HEK293T (cell line): Measurements from ENCODE around the gene COMMD2.

Experiments used
- CTCF ChIA-PET: fragments of 350-600 bp; formaldehyde crosslinking; extraction: SDS; loops from one replicate; lab custom pipeline; 2021; ENCODE audit warnings: antibody characterized with exemption, inconsistent platforms; lab: Yijun Ruan, JAX
- POLR2A ChIA-PET: fragments of 350-600 bp; formaldehyde crosslinking; extraction: SDS; loops from one replicate; lab custom pipeline; 2020; ENCODE audit warnings: antibody characterized with exemption, inconsistent platforms; lab: Yijun Ruan, JAX
- DNase-seq: peaks from one replicate; pipeline ENCODE4 v3.0.0; 2012; ENCODE audit warnings: mixed read lengths; ENCODE audit errors: extremely low spot score
- ARNT ChIP-seq: fragments of 450-650 bp; IDR thresholded peaks from 2 replicates; pipeline ENCODE4 v1.6.1; 2017; ENCODE audit warnings: mild to moderate bottlenecking
- BHLHE40 ChIP-seq: fragments of 450-650 bp; IDR thresholded peaks from 2 replicates; pipeline ENCODE4 v1.6.1; 2016; ENCODE audit warnings: mild to moderate bottlenecking, moderate library complexity, borderline replicate concordance
- CTBP1 ChIP-seq: fragments of 450-650 bp; IDR thresholded peaks from 2 replicates; pipeline ENCODE4 v1.6.1; 2016; ENCODE audit warnings: borderline replicate concordance
- ELF4 ChIP-seq: fragments of 450-650 bp; IDR thresholded peaks from 2 replicates; pipeline ENCODE4 v1.6.1; 2017; ENCODE audit warnings: antibody characterized with exemption
- FOXA1 ChIP-seq: fragments of 450-650 bp; IDR thresholded peaks from 2 replicates; pipeline ENCODE4 v1.6.1; 2016; ENCODE audit warnings: mild to moderate bottlenecking
- FOXK2 ChIP-seq: fragments of 450-650 bp; IDR thresholded peaks from 2 replicates; pipeline ENCODE4 v1.6.1; 2016; ENCODE audit warnings: mild to moderate bottlenecking
- FOXM1 ChIP-seq: fragments of 450-650 bp; IDR thresholded peaks from 2 replicates; pipeline ENCODE4 v1.6.1; 2017; ENCODE audit warnings: mild to moderate bottlenecking, borderline replicate concordance
- HDGF ChIP-seq: fragments of 450-650 bp; IDR thresholded peaks from 2 replicates; pipeline ENCODE4 v1.6.1; 2017; ENCODE audit warnings: antibody characterized with exemption, borderline replicate concordance
- L3MBTL2 ChIP-seq: fragments of 450-650 bp; conservative IDR thresholded peaks from 2 replicates; pipeline ENCODE4 v1.6.1; 2016; ENCODE audit warnings: mild to moderate bottlenecking
- LEF1 ChIP-seq: fragments of 450-650 bp; IDR thresholded peaks from 2 replicates; pipeline ENCODE4 v1.6.1; 2017; ENCODE audit warnings: mild to moderate bottlenecking, borderline replicate concordance
- NFRKB ChIP-seq: fragments of 450-650 bp; IDR thresholded peaks from 2 replicates; pipeline ENCODE4 v1.6.1; 2016; ENCODE audit warnings: mild to moderate bottlenecking, moderate library complexity
- SP1 ChIP-seq: fragments of 450-650 bp; IDR thresholded peaks from 2 replicates; pipeline ENCODE4 v1.6.1; 2017
- SUZ12 ChIP-seq: fragments of 450-650 bp; IDR thresholded peaks from 2 replicates; pipeline ENCODE4 v1.6.1; 2016; ENCODE audit warnings: mild to moderate bottlenecking
- TARDBP ChIP-seq: fragments of 450-650 bp; IDR thresholded peaks from 2 replicates; pipeline ENCODE4 v1.6.1; 2016
- ZNF384 ChIP-seq: fragments of 450-650 bp; IDR thresholded peaks from 2 replicates; pipeline ENCODE4 v1.6.1; 2016
- TF ChIP-seq, protein P1 (sequence below): fragments of 450-650 bp; IDR thresholded peaks from 2 replicates; pipeline ENCODE4 v1.6.1; 2016

The COMMD2 gene

GRCh38 chr3:149720918-149721317 lies 31.4 kb downstream of the COMMD2 start:
- no peak for DNase-seq

DNA sequence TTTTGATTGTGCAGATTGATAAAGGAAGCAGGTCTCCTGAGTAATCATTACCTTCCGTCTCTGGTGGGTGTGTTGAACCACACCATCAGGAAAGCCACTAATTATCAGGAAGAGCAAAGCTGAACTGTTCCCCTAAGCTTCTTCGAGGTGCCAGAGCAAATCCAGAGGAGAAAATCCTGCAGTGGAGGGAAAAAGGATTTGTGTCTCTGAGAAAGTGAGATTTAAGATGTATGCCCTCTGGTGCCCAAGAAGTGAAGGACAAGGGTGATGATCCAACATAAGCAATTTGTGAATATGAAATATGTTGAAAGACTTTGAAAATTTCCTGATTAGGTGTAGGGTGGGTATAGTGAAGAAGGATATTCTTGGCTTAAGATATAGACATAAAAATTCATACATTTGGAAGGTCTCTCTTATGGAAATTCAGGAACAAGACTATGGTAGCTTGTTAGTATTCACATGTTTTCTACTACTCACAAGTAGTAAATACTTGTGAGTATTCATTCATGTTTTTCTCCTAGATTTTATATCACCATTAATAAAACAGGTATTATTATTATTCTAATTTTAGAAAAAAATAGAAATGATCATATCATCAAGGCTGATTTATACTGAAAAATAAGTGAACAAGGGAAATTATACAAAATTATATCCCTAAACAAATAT lies 34.8 kb downstream of the COMMD2 start:
- DNase-seq, result peak; percentile 58
- POLR2A ChIA-PET, result no interaction called here
- CTCF ChIA-PET, result interaction anchor here (0.5 to 1.9 kb wide), 8 partner anchors 12 to 1061 kb away, joined by 3 to 8 read pairs (median 3); no protein-coding TSS in a partner anchor
- no peak for TF ChIP-seq FOXA1
- no peak for TF ChIP-seq SUZ12
- no peak for TF ChIP-seq CTBP1
- TF ChIP-seq L3MBTL2, result peak; percentile 38; the same call in 1 of the 2 replicates
- TF ChIP-seq TARDBP, result no peak
- TF ChIP-seq, protein P1, sequence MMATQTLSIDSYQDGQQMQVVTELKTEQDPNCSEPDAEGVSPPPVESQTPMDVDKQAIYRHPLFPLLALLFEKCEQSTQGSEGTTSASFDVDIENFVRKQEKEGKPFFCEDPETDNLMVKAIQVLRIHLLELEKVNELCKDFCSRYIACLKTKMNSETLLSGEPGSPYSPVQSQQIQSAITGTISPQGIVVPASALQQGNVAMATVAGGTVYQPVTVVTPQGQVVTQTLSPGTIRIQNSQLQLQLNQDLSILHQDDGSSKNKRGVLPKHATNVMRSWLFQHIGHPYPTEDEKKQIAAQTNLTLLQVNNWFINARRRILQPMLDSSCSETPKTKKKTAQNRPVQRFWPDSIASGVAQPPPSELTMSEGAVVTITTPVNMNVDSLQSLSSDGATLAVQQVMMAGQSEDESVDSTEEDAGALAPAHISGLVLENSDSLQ, result no peak

More at GRCh38 chr3:149720918-149721317, 31.4 kb downstream of the COMMD2 start:
- ChIA-PET CTCF (interaction anchor here (0.6 kb wide), 1 partner anchor 202 kb away, joined by 3 read pairs; no protein-coding TSS in a partner anchor), POLR2A (no interaction called here)
- no peak for TF ChIP-seq SP1
- no peak for TF ChIP-seq CTBP1
- TF ChIP-seq BHLHE40, result no peak
- TF ChIP-seq L3MBTL2, result no peak
- TF ChIP-seq LEF1, result no peak
- no peak for TF ChIP-seq FOXM1
- TF ChIP-seq FOXK2, result no peak
- no peak for TF ChIP-seq ZNF384
- TF ChIP-seq, protein P1, result no peak
- TF ChIP-seq FOXA1, result no peak
- TF ChIP-seq HDGF, result no peak
- no peak for TF ChIP-seq SUZ12
- no peak for TF ChIP-seq ELF4
- no peak for TF ChIP-seq NFRKB
- TF ChIP-seq TARDBP, result no peak
- no peak for TF ChIP-seq ARNT

- CTCF ChIA-PET, result interaction anchor here (0.5 to 1.9 kb wide), 7 partner anchors 12 to 226 kb away, joined by 3 to 8 read pairs (median 3); no protein-coding TSS in a partner anchor
- POLR2A ChIA-PET, result no interaction called here
- no peak for DNase-seq
- TF ChIP-seq BHLHE40 (no peak), SP1 (no peak), FOXM1 (no peak), LEF1 (no peak), ZNF384 (no peak)
These were observed 35.3 kb downstream of the COMMD2 start for GRCh38 chr3:149716984-149717383.

DNA sequence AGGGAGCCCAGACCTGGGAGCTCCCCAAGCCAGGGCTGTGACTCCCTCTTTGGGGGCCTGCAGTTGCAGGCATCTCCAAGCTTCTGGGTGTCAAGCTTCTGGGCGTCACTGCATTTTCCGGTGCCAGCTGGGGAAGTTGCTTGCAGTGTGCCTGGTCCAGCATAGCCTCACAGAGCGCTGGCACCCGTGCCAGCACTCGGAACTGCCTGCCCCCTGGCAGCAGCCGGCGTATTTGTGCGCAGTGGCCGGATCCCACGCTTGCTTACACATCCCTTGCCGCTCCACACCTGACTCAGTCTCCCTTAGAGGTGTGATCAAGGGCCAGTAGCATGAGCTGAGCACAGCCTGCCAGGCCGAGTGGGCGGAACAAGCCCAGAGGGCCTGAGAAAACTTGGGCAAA lies 37.0 kb downstream of the COMMD2 start:
- POLR2A ChIA-PET, result no interaction called here
- TF ChIP-seq L3MBTL2 (no peak), TARDBP (no peak), SUZ12 (no peak), NFRKB (no peak), LEF1 (no peak), FOXA1 (no peak), FOXK2 (no peak), ARNT (no peak), SP1 (no peak), ZNF384 (no peak), HDGF (no peak), ELF4 (no peak), BHLHE40 (no peak), CTBP1 (no peak)
- TF ChIP-seq, protein P1, result no peak
- no peak for DNase-seq
- CTCF ChIA-PET, result interaction anchor here (0.6 kb wide), 1 partner anchor 43 kb away, joined by 5 read pairs; no protein-coding TSS in a partner anchor

DNA sequence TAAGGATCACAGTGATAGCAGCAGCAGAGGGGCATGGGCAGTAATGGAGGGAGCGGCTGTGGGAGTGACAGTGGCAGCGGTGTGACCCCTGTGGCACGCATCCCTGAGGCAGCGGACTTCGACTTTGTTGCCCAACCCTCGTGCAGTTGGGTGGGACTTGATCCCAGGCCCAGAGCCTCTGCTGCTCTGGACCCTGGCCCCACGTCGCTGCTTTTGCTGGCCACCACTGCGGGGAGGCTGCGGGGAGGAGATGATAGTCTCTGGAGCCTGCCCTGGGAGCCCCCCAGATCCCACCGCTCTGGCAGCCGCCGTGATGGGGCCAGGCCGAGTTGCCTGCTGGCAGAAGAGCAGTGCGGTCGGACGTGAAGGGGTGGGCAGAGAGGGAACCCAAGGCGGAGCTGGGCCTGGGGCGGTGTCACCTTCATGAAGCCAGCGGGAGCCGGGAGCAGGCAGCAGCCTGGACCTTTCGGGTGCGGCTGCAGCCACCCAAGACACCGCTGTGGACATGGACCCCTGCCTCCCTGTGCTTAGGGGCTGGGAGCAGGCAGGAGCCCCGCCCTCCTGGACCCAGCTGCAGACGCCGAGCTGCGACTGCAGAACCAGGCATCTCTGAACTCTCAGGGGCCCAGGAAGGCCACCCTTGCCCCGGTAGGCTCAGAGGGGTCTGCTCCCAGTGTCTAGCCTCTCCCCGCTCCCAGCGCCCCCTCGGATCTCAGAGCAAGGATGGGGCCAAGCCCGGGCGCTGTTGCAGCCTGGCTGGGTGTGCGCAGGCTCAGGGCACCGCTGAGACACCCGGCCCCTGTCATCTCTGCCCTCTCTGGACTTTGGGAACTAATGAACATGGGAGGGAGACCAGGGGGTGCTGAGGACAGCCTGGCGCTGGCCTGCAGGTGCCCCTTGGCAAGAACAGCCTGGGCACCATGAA lies 38.3 kb downstream of the COMMD2 start:
- ChIA-PET POLR2A (no interaction called here), CTCF (no interaction called here)
- no peak for DNase-seq
- TF ChIP-seq ZNF384 (no peak), BHLHE40 (no peak), L3MBTL2 (no peak), FOXK2 (no peak), LEF1 (no peak), ARNT (no peak), FOXA1 (no peak), CTBP1 (no peak), FOXM1 (no peak), SP1 (no peak), TARDBP (no peak), NFRKB (no peak), SUZ12 (no peak), HDGF (no peak), ELF4 (no peak)
- TF ChIP-seq, protein P1, result no peak
